ENCODE data around the gene JMJD1C. TPM values are rescaled to one million over a fixed set of nuclear protein-coding genes. Genes with fewer than 3 reads are reported as not detected.

Gene JMJD1C
- total and polyA plus RNA-seq, 2 donors (not counting 3 experiments of a cell fraction or from before 2014, with no cell fraction given) = 32.1 to 97.1 TPM

DNA sequence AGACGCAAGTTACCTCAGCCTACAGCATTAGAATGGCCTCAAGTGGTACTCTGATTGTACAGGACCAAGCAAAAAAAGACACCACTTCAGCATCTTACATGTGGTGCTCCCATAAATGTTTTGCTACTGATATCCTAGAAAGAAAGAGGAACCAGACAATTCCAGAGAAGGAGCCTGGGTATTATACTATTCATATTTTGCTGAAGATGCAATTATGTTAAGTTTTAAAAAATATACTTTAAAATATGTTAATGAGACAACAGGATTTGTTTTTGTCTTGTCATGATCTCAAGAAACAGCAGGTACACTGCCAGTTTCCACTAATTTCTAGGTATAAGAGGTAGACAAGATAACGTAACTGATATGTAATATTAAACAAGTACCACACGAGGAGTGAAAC, 92.6 kb downstream of the JMJD1C start:
- TF ChIP-seq POLR2AphosphoS5 (IDR thresholded peaks at IDR 0.05; ENCODE audit: insufficient read depth, low read depth, low read length) = no peak
- TF ChIP-seq MAX (IDR thresholded peaks at IDR 0.05; ENCODE audit: insufficient read depth, insufficient read length) = no peak
- no peak for TF ChIP-seq MYC (IDR thresholded peaks at IDR 0.05; ENCODE audit: low read depth, low read length)
- no peak for TF ChIP-seq GATA2 (IDR thresholded peaks at IDR 0.05; ENCODE audit: insufficient read depth, insufficient read length, low read depth, low read length)
- TF ChIP-seq, protein P1, sequence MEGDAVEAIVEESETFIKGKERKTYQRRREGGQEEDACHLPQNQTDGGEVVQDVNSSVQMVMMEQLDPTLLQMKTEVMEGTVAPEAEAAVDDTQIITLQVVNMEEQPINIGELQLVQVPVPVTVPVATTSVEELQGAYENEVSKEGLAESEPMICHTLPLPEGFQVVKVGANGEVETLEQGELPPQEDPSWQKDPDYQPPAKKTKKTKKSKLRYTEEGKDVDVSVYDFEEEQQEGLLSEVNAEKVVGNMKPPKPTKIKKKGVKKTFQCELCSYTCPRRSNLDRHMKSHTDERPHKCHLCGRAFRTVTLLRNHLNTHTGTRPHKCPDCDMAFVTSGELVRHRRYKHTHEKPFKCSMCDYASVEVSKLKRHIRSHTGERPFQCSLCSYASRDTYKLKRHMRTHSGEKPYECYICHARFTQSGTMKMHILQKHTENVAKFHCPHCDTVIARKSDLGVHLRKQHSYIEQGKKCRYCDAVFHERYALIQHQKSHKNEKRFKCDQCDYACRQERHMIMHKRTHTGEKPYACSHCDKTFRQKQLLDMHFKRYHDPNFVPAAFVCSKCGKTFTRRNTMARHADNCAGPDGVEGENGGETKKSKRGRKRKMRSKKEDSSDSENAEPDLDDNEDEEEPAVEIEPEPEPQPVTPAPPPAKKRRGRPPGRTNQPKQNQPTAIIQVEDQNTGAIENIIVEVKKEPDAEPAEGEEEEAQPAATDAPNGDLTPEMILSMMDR (IDR thresholded peaks at IDR 0.05; ENCODE audit: extremely low read depth in 1 of 2, insufficient read depth in 1 of 2, low read depth in 1 of 2, low read length in 2 of 2) = no peak
- TF ChIP-seq POLR2A (IDR thresholded peaks at IDR 0.05; ENCODE audit: low read depth, low read length) = no peak
- no peak for TF ChIP-seq JUN (IDR thresholded peaks at IDR 0.05; ENCODE audit: borderline replicate concordance, insufficient read depth, insufficient read length, low read depth)
- no peak for TF ChIP-seq EZH2 (IDR thresholded peaks at IDR 0.05; ENCODE audit: borderline replicate concordance, low read depth, low read length, severe bottlenecking)
- no peak for TF ChIP-seq FOS (IDR thresholded peaks at IDR 0.05; ENCODE audit: borderline replicate concordance, insufficient read depth, low read length)
- DNase-seq (ENCODE audit: low read depth, low spot score) (no peak), FAIRE-seq (no peak)
- Histone ChIP-seq H2AFZ (ENCODE audit: low read depth, low read length) (no peak overlapping the region), H3K27ac (ENCODE audit: insufficient read depth, low read depth, low read length) (no peak overlapping the region), H4K20me1 (replicated peaks; ENCODE audit: control insufficient read depth, extremely low read depth, insufficient read depth, low read length) (no peaks in the 10 kb centered on the region), H3K4me1 (ENCODE audit: control insufficient read depth, extremely low read depth, insufficient read depth, low read length) (peaks cover 18% of the 10 kb centered on the region), H3K9me1 (replicated peaks; ENCODE audit: control insufficient read depth, extremely low read depth, insufficient read depth, low read length) (no peaks in the 10 kb centered on the region), H3K79me2 (ENCODE audit: control insufficient read depth, insufficient read depth, low read length) (peaks cover 41% of the 10 kb centered on the region), H3K27me3 (ENCODE audit: control insufficient read depth in 2 of 2, insufficient read depth in 2 of 2, low read length in 2 of 2) (no peaks in the 10 kb centered on the region), H3K4me2 (ENCODE audit: insufficient read depth, low read length) (no peak overlapping the region), H3K9me3 (replicated peaks; ENCODE audit: control insufficient read depth, insufficient read depth, low read length) (no peaks in the 10 kb centered on the region), H3K36me3 (ENCODE audit: control insufficient read depth in 2 of 2, extremely low read depth in 1 of 2, insufficient read depth in 2 of 2, low read length in 2 of 2) (no peaks in the 10 kb centered on the region), H3K4me3 (replicated peaks in 1 of 3; ENCODE audit: insufficient read depth in 1 of 3, low read depth in 1 of 3, low read length in 3 of 3) (no peak overlapping the region), H3K9ac (replicated peaks; ENCODE audit: extremely low read depth, insufficient read depth, low read length) (no peak overlapping the region)
- BruUV-seq (replicated peaks) = no TSS peak
- dilution Hi-C loops (cut with MboI; ENCODE audit: extremely low pct_ligation_motif_present, low sequenced_read_pairs) = no loop called here
- CTCF ChIA-PET = no interaction called here
- POLR2A ChIA-PET = no interaction called here
- intact Hi-C loops (cut with micrococcal nuclease) = no loop called here

Data from endothelial cell of umbilical vein (primary cell).